Measurements from ENCODE around the gene SPART.
"Not testable (repeated sequence)": the region's sequence is repeated elsewhere in the genome, so short reads cannot be mapped to it uniquely, and the experiment has no call there.

Gene SPART

DNA sequence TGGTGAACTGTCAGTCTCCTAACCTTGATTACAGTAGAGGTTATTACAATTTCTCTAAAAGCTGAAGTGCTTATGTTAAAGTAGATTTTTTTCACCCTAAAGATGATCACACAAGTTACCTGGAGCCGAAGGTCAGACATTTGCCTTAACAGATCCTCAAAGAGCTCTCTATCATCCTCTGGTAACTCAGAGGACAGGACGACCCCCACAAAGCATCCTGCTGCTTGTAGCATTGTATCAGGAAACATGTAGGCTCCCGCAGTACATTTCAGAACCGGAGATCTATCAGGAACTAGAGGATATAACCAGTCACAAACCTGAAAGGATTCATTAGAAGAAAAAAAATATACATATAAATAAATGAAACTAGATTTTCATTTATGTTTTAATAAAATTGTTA, 14.9 kb downstream of the SPART start:
- TF ChIP-seq, protein P1, sequence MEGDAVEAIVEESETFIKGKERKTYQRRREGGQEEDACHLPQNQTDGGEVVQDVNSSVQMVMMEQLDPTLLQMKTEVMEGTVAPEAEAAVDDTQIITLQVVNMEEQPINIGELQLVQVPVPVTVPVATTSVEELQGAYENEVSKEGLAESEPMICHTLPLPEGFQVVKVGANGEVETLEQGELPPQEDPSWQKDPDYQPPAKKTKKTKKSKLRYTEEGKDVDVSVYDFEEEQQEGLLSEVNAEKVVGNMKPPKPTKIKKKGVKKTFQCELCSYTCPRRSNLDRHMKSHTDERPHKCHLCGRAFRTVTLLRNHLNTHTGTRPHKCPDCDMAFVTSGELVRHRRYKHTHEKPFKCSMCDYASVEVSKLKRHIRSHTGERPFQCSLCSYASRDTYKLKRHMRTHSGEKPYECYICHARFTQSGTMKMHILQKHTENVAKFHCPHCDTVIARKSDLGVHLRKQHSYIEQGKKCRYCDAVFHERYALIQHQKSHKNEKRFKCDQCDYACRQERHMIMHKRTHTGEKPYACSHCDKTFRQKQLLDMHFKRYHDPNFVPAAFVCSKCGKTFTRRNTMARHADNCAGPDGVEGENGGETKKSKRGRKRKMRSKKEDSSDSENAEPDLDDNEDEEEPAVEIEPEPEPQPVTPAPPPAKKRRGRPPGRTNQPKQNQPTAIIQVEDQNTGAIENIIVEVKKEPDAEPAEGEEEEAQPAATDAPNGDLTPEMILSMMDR (IDR thresholded peaks at IDR 0.05; ENCODE audit: insufficient read depth, low read depth, low read length, missing control alignments), result no peak
- H3K4me3 ChIP-seq (ENCODE audit: low read depth, low read length), result no peak overlapping the region
- no peak for DNase-seq (ENCODE audit: low read depth)

DNA sequence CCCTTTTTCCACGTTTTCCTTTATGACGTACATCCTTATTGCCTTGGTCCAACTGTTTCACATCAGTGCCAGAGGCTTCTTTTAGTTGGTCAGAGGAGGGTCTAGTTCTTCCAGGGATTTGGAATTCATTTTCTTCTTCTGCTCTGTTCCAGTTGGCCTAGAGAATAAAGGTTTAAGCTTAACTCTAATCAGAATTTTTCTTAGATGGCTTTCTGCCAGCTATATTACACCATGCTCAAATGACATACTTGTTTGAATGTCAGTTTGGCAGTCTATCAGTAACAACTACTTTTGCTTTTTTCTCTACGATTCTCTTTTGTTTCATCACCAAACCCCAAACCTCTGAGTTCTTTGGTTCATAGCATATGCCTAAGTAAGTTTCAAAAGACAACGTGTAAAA, 16.8 kb downstream of the SPART start:
- DNase-seq (ENCODE audit: low read depth), result no peak
- no peak overlapping the region for H3K4me3 ChIP-seq (ENCODE audit: low read depth, low read length)
- TF ChIP-seq, protein P1 (IDR thresholded peaks at IDR 0.05; ENCODE audit: insufficient read depth, low read depth, low read length, missing control alignments), result no peak

DNA sequence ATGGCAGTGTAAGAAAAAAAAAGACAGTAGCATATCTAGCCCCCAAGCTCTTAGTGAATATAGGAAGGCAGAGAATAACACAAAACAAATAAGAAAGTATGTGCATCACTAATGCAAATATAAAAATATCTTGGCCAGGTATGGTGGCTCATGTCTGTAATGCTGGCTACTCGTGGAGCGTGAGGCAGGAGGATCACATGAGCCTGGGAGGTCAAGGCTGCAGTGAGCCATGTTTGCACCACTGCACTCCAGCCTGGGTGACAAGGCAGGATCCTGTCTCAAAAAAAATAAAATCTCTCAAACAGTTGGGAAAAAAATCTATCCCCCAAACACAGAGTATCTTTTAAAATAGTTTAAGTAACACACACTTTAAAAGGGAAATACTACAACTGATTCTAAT, 17.4 kb downstream of the SPART start:
- TF ChIP-seq, protein P1 (IDR thresholded peaks at IDR 0.05; ENCODE audit: insufficient read depth, low read depth, low read length, missing control alignments), result no peak
- no peak overlapping the region for H3K4me3 ChIP-seq (ENCODE audit: low read depth, low read length)
- DNase-seq (ENCODE audit: low read depth), result no peak

- TF ChIP-seq, protein P1 (IDR thresholded peaks at IDR 0.05; ENCODE audit: insufficient read depth, low read depth, low read length, missing control alignments), result no peak
- H3K4me3 ChIP-seq (ENCODE audit: low read depth, low read length), result no peak overlapping the region
- DNase-seq (ENCODE audit: low read depth), result no peak
Observed at GRCh38 chr13:36325912-36326311, 20.3 kb downstream of the SPART start.

- DNase-seq (ENCODE audit: low read depth); H3K4me3 ChIP-seq (ENCODE audit: low read depth, low read length): not testable (repeated sequence)
Observed at GRCh38 chr13:36324881-36325280, 21.3 kb downstream of the SPART start.

DNA sequence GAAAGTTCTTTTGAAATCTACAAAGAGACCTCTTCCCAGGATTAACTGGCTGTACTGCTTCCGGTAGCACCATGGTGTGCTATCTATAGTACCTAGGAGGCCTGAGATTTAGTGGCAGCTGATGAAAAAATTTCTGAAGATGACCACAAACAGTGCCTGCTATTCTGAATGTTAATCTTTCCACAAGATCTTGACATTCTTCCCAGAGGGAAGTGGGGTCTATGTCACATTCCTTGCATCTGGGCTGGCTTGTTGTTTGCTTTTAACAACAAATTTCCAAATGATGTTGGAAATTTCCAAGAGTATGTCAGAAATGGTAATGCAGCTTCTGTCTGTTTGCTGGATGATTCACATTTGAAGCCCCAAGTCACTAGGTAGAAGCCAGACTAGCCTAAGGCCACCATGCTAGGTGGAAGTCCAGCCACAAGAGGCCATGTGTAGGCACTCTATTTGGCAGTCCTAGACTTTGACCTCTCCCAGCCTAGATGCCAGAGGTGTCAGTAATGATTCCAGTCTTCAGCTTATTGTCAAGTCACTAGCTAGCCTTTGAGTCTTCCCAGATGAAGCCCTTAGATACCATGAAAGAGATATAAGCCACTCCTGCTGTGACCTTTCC, 22.1 kb downstream of the SPART start:
- DNase-seq (ENCODE audit: low read depth), result no peak
- TF ChIP-seq, protein P1 (IDR thresholded peaks at IDR 0.05; ENCODE audit: insufficient read depth, low read depth, low read length, missing control alignments), result no peak
- H3K4me3 ChIP-seq (ENCODE audit: low read depth, low read length), result no peak overlapping the region

- DNase-seq (ENCODE audit: low read depth), result no peak
- no peak overlapping the region for H3K4me3 ChIP-seq (ENCODE audit: low read depth, low read length)
- TF ChIP-seq, protein P1 (IDR thresholded peaks at IDR 0.05; ENCODE audit: insufficient read depth, low read depth, low read length, missing control alignments), result no peak
Observed at GRCh38 chr13:36323408-36323807, 22.8 kb downstream of the SPART start.

GRCh38 chr13:36319793-36320192, 26.4 kb downstream of the SPART start:
- H3K4me3 ChIP-seq (ENCODE audit: low read depth, low read length); DNase-seq (ENCODE audit: low read depth): not testable (repeated sequence)

Data from GM12865 (cell line).